ENCODE data around the gene CFP.
"Not testable (repeated sequence)": the region's sequence is repeated elsewhere in the genome, so short reads cannot be mapped to it uniquely, and the experiment has no call there.

The CFP gene

GRCh38 chrX:47629419-47630200 lies at the start of gene CFP:
Gene CFP, minus strand, starts transcription at chrX:47629930. Its CDS starts 86 bp downstream, at chrX:47629844.
- peak; percentile 18 for DNase-seq

GRCh38 chrX:47675959-47676859 lies 46.5 kb upstream of the CFP start:
- DNase-seq: not testable (repeated sequence)

- DNase-seq: no peak
Observed at GRCh38 chrX:47674776-47675175, 45.0 kb upstream of the CFP start.

GRCh38 chrX:47665797-47666196 lies 36.1 kb upstream of the CFP start:
- DNase-seq: not testable (repeated sequence)

GRCh38 chrX:47664737-47665136 lies 35.0 kb upstream of the CFP start:
- DNase-seq: no peak

- DNase-seq: no peak
Observed at GRCh38 chrX:47662144-47662657, 32.5 kb upstream of the CFP start.

- DNase-seq: no peak
Observed at GRCh38 chrX:47661539-47661938, 31.8 kb upstream of the CFP start.

- DNase-seq: no peak
Observed at GRCh38 chrX:47659421-47659726, 29.6 kb upstream of the CFP start.

- DNase-seq: peak; percentile 94
Observed at GRCh38 chrX:47658684-47659420, 29.1 kb upstream of the CFP start, which contains the start of gene UXT. Gene UXT, minus strand, starts transcription at chrX:47659180. Its CDS starts 253 bp downstream, at chrX:47658927.

GRCh38 chrX:47658301-47658683 lies 28.6 kb upstream of the CFP start:
- no peak for DNase-seq

GRCh38 chrX:47651043-47651905 lies 21.5 kb upstream of the CFP start:
- DNase-seq: no peak

- peak; percentile 93 for DNase-seq
Observed at GRCh38 chrX:47650164-47651042, 20.7 kb upstream of the CFP start, which contains the start of gene ELK1. Gene ELK1, minus strand, starts transcription at chrX:47650563. Its CDS starts 9,122 bp downstream, at chrX:47641441.

GRCh38 chrX:47649781-47650163 lies 20.0 kb upstream of the CFP start:
- DNase-seq: no peak

- no peak for DNase-seq
Observed at GRCh38 chrX:47649271-47649670, 19.5 kb upstream of the CFP start.

GRCh38 chrX:47648376-47648775 lies 18.6 kb upstream of the CFP start:
- no peak for DNase-seq

GRCh38 chrX:47646636-47647035 lies 16.9 kb upstream of the CFP start:
- DNase-seq: no peak

- no peak for DNase-seq
Observed at GRCh38 chrX:47645530-47645929, 15.8 kb upstream of the CFP start.

GRCh38 chrX:47644557-47645091 lies 14.9 kb upstream of the CFP start:
- peak; percentile 26 for DNase-seq

- DNase-seq: no peak
Observed at GRCh38 chrX:47643926-47644325, 14.2 kb upstream of the CFP start.

- DNase-seq: no peak
Observed at GRCh38 chrX:47638816-47639215, 9.1 kb upstream of the CFP start.
